Skin epidermis (tissue), 12 donors: Measurements from ENCODE around the gene CCNC.

ENCODE experiments used
- H3K27ac ChIP-seq, 21 experiments: fragments of 200-600 bp; sonication (generic) in 11 of 21; one replicate each; pipeline ENCODE4 v1.5.0; 2020; ENCODE audit warnings: mild to moderate bottlenecking in 3 of 21, inconsistent platforms in 2 of 21, moderate library complexity in 2 of 21
- H3K4me3 ChIP-seq, 7 experiments: fragments of 200-600 bp; sonication (generic) in 2 of 7; one replicate each; pipeline ENCODE4 v1.5.0; 2020; ENCODE audit warnings: inconsistent platforms in 2 of 7, mild to moderate bottlenecking in 2 of 7, moderate library complexity in 1 of 7

Gene CCNC

GRCh38 chr6:99568103-99568933 is at the start of gene CCNC:
CCNC (minus strand) TSS chr6:99568660; CDS start chr6:99568527, 133 bp downstream.
- H3K4me3 ChIP-seq, result peak within 1 kb of the TSS; percentile 58 to 97 (median 94)
- H3K27ac ChIP-seq, result peak within 1 kb of the TSS; percentile 66 to 97 (median 89)

GRCh38 chr6:99617131-99617530 is 48.7 kb upstream of the CCNC start:
- Histone ChIP-seq H3K4me3 (no peak overlapping the region), H3K27ac (no peak overlapping the region)

- H3K4me3 ChIP-seq, result peak overlapping the region; percentile 26 to 52 (median 36)
- H3K27ac ChIP-seq, result no peak overlapping the region
Measured at GRCh38 chr6:99614430-99615186, 46.1 kb upstream of the CCNC start.

- Histone ChIP-seq H3K27ac (no peak overlapping the region), H3K4me3 (peak overlapping the region; percentile 26 to 52 (median 36))
Measured at GRCh38 chr6:99613705-99614429, 45.4 kb upstream of the CCNC start.

- Histone ChIP-seq H3K4me3 (peak overlapping the region; percentile 26 to 52 (median 36)), H3K27ac (no peak overlapping the region)
Measured at GRCh38 chr6:99613409-99613704, 44.9 kb upstream of the CCNC start.

GRCh38 chr6:99612551-99613408 is 44.3 kb upstream of the CCNC start:
- Histone ChIP-seq H3K27ac (no peak overlapping the region), H3K4me3 (peak overlapping the region; percentile 26 to 52 (median 36))

GRCh38 chr6:99611148-99611547 is 42.7 kb upstream of the CCNC start:
- Histone ChIP-seq H3K4me3 (no peak overlapping the region), H3K27ac (no peak overlapping the region)

- no peak overlapping the region for H3K4me3 ChIP-seq
- no peak overlapping the region for H3K27ac ChIP-seq
Measured at GRCh38 chr6:99609905-99610489, 41.5 kb upstream of the CCNC start.

- Histone ChIP-seq H3K27ac (no peak overlapping the region), H3K4me3 (no peak overlapping the region)
Measured at GRCh38 chr6:99608886-99609482, 40.5 kb upstream of the CCNC start.

- H3K27ac ChIP-seq, result no peak overlapping the region
- no peak overlapping the region for H3K4me3 ChIP-seq
Measured at GRCh38 chr6:99608059-99608885, 39.8 kb upstream of the CCNC start.

- Histone ChIP-seq H3K4me3 (no peak overlapping the region), H3K27ac (no peak overlapping the region)
Measured at GRCh38 chr6:99607416-99608036, 39.1 kb upstream of the CCNC start.

- Histone ChIP-seq H3K4me3 (no peak within 1 kb of the TSS), H3K27ac (no peak within 1 kb of the TSS)
Measured at GRCh38 chr6:99606656-99607415, 38.4 kb upstream of the CCNC start, which contains the start of gene PRDM13. PRDM13 (plus strand) TSS chr6:99606833; CDS start chr6:99607035, 202 bp downstream.

GRCh38 chr6:99605911-99606655 is 37.6 kb upstream of the CCNC start:
- no peak overlapping the region for H3K27ac ChIP-seq
- H3K4me3 ChIP-seq, result no peak overlapping the region

- no peak overlapping the region for H3K4me3 ChIP-seq
- no peak overlapping the region for H3K27ac ChIP-seq
Measured at GRCh38 chr6:99605074-99605734, 36.7 kb upstream of the CCNC start.
